Amygdala (tissue), 56 donors: ENCODE measurements around the gene CTSF.
"Not testable (repeated sequence)": the region's sequence is repeated elsewhere in the genome, so short reads cannot be mapped to it uniquely, and the experiment has no call there.

ENCODE experiments used
- DNase-seq, 56 donors: peaks; one replicate each; lab custom pipeline; 2025; lab: John Stamatoyannopoulos, UW

Gene CTSF

DNA sequence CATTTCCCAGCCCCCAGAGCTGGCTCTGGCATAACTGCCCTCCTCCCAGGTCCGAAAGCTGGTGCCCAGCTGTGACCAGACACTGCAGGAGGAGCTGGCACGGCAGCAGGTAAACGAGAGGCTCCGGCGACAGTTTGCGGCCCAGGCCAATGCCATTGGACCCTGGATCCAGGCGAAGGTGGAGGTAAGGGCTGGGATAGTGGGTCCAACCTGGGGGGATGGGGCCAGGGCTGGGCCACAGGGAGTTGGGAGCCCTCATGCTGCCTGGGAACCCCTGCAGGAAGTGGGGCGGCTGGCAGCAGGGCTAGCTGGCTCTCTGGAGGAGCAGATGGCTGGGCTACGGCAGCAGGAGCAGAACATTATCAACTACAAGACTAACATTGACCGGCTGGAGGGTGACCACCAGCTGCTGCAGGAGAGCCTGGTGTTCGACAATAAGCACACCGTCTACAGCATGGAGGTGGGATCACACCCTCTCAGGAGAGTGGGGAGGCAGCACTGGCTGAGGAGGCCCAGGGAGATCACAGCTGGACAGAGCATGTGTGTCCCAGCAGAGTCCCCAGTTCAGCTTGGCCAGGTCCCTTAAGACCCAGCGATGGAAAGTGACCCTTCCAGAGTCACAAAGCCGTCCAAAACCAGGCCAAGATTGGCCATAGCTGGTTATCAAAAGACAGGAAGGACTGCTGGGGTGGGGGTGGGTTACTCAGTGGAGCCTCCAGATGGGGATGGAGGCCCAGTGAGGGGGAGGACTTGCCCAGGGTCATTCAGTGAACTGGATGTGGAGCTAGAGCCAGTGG, 7.0 kb downstream of the CTSF start:
- no peak for DNase-seq

DNA sequence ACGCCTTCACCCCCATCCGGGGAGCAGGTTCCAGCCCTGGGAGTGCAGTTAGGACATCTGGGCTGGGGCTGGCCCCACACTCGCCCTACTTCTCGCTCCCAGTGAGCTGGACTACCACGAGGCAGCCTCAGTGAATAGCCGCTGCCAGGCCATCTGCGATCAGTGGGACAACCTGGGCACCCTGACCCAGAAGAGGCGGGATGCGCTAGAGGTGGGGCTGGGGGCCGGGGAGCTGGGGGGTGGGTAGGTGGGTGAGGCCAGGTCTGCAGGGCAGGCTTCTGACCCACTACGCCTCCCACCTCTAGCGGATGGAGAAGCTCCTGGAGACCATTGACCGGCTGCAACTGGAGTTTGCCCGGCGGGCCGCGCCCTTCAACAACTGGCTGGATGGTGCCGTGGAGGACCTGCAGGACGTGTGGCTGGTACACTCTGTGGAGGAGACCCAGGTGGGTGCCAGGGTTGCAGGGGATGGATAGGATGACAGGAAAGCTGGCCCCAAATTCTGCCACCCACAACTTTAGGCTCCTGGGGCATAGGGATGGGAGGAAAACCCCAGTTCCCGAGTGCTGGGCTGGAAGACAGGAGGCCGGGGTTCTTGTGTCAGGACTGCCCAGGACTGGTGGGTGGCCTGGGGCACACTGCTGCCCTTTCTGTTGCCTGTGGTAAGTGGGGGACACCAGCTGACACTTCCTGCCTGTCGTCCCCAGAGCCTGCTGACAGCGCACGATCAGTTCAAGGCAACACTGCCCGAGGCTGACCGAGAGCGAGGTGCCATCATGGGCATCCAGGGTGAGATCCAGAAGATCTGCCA, 8.3 kb downstream of the CTSF start:
- no peak for DNase-seq

DNA sequence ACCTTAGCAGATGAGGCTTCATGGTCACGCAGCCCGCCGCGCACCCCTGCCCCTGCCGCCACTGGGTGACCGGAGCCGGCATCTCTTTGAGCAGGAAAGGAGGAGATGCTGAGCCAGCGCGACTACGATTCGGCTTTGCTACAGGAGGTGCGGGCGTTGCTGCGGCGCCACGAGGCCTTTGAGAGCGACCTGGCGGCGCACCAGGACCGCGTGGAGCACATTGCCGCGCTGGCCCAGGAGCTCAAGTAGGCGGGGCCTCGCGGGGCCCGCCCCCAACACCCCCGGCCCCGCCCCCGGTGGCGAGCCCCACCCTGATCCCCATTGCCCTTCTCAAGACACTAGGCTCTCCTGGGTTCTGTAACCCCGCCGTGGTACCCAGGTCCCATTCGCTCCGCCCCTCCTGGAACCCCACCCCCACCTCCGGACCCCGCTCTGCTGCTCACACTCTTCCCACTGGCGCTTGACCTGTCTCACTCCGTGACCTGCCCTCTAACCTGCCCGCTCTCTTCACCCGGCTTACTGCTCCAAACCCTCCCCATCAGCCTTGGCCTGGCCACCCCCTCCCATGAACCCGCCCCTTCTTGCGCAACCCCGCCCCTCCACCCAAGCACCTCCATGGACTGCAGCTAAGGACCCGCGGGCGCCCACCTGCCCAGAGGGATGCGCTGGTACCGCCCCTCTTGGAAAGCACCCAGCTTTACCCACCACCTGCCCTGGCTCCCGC, 9.1 kb downstream of the CTSF start:
- peak in 4 of 56 donors; percentile 10 to 58 (median 30) for DNase-seq

DNA sequence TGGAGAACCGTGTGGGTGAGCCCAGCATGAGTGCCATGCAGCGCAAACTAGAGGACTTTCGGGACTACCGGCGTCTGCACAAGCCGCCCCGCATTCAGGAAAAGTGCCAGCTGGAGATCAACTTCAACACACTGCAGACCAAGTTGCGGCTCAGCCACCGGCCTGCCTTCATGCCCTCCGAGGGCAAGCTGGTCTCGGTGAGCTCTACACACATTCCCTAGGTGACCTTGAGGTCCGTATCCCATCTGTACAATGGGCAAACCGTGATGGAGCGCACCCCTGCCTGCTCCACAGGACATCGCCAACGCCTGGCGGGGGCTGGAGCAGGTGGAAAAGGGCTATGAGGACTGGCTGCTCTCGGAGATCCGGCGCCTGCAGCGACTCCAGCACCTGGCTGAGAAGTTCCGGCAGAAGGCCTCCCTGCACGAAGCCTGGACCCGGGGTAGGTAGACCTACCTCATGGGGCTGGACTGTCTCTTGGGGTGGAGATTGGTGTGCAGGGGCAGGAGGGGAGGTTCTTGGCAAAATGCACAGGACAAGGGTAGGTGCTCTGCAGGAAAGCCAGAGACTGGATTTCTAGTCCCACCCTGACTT, 10.6 kb downstream of the CTSF start:
- no peak for DNase-seq

DNA sequence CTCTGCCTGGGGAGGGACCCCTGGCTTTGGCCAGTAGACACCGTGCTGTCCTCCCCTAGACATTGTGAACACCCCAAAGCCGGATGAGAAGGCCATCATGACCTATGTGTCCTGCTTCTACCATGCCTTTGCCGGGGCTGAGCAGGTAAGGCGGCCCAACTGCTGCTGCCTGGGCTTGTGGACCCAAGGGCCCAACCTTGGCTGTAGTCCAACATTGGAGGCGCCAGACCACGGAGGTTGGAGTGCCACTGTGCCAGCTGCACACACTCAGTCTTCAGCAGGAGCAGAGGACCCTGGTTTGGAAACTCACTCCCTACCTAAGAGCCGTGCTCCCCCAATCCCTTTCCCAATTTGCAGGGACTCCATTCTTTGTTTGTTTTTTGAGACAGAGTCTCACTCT, 12.3 kb downstream of the CTSF start:
- DNase-seq: no peak

DNA sequence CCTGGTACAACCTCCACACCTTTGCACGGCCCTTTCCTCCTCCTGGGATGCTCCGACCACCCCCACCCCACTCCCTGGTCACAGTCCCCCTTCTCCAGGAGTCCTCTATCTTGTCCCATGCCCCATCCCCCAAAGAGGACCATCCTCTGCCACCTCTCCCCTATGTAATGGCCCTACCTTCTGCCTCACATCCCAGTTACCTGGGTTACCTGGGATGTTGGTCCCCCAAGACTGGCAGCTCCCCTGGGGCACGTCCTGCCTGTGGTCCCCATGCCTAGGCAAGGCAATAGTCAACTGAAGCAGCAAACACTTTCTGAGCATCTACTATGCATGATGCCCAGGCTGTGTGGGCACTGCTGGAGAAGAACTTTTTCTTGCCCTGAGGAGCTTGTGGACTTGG, 13.0 kb downstream of the CTSF start:
- no peak for DNase-seq

DNA sequence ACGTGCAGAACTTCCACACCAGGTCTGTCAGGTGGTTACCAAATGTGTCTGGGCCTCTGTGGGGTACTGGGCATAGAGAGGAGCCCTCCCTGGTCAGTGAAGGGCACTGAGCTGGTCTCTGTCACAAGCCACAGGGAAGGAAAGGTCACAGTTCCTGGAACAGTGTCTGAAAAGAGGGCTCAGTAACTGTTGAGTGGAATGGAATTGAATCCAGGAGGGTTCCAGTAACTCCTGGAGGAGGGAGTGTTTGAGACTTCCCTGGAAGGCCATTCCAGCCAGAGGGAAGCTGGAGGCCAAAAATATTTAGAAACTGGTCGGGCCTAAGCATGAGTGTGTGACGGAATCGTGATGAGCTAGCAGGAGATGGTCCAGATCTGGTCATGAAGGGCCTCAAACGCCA, 13.8 kb downstream of the CTSF start:
- no peak for DNase-seq

DNA sequence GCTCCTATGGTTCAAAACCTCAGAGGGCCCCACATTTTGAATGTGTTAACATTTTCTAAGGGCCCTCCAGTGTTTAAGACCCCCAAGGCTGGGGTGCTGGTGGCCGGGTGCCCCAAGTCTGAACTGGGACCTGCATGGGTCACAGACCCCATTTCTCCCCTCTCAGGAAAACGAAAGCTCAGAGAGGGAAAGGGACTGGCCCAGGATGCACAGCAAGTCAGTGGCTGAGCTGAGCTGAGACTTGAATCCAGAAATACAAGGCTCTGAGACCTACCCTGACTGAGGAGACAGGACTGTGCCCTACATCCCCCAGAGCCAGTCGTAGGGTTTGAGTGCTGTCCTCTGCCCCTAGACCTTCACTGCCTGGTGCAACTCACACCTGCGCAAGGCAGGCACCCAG, 17.5 kb downstream of the CTSF start:
- no peak for DNase-seq

DNA sequence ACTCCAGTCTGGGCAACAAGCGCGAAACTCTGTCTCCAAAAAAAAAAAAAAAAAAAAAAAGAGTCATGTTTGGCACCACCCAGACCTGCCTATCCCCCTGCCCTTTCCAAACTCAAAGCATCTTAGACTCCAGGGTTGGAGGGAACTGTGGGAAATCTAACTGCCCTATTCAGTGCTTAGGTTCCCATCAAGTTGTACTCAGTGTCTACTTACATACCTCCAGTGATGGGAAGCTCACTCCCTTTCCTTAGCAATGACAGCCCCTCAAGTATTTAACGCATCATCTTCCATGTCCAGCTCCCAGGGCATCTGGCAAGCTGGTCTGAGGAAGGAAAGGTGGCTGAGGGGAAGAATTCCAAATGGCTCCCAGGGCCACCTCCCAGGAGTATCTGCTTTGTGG, 18.7 kb downstream of the CTSF start:
- no peak for DNase-seq

DNA sequence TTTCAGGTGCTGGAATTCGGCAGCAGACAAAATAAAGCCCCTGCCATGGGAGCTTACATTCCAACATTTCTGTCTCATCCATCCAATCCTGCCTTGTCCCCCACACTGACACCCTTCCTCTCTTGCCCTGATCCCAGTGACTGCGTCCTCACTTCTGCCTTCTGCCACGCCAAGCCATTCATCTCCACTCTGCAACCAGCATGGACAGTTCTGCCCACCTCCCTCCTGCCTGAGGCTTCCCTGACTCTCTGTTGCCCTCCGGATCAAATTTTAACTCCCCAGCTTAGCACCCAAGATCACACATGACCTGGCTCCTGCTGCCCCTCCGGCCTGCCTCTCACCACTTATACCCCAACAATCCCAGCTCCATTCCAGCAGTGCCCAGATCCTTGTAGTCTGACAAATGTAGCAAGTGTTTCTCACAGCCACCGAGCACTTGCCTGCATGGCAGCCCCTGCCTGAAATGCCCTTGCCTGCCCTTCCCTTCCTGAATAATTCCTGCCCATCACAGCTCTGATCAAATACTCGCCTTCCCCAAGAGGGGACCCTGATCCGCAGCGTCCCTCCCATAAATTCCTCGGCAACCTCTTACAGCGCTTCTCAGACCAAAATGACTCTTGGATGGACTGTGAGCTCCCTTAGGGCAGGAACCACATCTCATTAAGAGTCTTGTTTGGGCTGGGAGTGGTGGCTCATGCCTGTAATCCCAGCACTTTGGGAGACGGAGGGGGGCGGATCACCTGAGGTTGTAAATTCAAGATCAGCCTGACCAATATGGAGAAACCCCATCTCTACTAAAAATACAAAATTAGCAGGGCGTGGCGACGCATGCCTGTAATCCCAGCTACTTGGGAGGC, 19.4 kb downstream of the CTSF start:
- DNase-seq: no peak

DNA sequence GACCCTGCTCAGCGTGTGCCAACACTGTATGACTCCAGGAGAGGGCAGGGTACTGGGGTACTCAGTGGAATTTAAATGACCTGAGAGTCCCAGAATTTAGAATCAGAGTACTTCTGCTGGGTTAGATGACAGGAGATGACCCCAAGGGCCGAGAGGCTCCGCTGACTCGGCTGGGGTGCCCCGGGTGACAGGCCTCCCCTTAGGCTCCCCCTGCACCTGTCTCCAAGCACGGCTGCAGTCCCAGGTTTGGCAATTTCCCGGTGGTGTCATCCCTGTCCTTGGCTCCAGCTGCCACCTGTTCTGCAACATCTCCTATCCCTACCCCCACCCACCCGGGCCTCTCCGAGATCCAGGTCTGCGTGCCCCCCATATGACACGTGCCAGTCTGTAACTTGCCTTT, 20.4 kb downstream of the CTSF start:
- no peak for DNase-seq

DNA sequence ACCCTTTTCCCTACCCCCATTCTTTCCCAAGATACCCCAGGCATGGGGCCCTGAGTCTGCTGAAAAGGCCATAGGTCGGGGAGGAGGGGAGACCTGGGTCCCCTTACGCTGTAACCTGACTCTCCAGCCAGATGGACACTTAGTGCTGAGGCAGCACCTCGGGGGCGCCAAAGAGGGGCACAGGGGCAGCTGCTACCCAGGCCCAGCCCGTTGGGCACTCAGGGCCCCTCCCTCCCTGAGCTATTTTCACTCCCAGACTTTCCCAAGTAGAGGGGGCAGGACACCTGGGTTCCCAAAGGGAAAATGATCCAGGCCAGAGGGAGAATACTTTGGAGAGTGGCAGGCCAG, 20.8 kb downstream of the CTSF start:
- no peak for DNase-seq

DNA sequence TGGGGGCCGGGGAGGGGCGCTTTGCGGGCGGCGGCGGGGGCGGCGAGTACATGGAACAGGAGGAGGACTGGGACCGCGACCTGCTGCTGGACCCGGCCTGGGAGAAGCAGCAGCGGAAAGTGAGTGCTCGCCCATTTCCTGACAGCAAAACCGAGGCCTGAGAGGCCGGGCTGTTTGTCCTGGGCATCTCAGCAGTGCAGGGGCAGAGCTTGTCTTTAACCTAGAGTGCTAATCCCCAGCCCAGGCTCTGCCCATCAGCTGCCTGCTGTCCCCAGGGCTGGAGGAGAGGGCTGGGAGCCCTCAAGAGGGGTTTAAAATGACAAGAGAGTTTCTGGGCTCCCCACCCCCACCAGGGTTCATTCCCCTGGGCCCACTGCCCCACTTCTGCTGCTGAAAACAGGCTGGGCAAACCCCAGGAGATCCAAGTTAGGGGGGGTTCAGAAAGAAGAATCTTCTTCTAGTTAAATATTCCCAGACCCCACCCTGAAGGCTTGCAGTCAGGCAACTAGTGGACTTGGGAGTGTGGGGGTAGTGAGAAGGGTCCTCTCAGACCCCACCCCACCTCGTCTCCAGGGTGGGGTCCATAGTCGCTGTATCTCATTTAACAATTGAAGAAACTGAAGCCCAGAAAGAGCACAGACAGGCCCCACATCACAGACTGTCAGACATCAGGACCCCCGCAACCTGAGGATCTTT, 21.3 kb downstream of the CTSF start:
- no peak for DNase-seq

DNA sequence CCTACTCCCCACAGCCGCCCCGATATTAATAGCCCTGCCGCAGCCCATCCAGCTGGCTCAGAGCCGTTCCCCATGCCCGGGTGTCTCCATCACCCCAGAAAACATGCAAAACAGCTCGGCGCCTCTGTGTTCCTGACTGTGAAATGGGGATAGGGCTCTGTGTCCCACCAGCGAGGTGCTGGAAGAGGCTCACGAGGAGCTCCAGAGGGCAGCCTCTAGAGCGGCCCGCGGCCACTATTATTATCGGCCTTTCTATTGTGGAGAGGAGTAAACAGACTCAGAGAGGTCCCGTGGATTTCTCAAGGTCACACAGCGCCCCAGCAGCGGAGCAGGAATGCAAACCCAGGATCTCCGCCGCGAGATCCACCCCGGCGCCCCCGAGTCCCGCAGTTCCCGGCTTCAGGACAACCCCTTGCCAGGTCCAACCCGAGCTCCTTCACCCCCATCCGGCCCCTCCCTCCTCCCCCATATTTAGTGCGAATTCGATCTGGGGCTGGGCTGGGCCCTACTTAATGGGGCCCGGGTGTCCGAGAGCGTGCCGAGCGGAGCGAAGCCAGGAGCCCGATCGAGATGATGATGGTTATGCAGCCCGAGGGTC, 21.9 kb downstream of the CTSF start, which contains the start of gene ACTN3:
Gene ACTN3 (plus strand): TSS at position 536 of the 598 bp plus-strand sequence. CDS start 35 bp downstream, at position 571.
- no peak for DNase-seq

DNA sequence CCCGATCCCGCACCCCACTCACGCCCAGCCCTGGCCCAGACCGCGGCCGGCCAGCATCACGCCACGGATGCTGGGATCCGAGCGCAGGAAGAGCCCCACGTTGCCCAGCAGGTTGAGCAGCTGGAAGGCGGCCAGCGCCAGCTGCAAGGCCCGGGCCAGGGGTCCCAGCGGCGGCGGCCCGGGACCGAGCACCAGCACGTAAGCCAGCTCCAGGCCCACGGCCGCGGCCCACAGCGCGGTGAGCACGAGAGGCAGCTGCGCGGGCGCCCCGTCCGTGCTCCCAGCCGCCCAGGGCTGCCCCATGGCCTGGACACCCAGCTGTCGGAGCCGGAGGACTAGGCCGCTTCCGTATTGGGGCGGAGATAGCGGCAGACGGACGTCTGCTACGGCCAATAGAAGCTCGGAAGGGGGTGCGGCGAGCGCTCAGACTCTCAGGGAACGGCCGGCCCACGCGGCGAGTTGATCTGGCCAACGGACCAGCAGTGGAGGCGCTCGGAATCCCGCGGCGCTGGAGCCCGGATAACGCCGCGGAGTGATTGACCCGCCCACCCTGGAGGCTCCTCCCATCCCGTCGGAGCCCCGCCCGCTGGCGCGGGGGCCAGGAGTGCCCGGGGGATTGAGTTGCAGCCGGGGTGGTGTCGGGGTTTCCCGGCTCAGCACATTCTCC, 22.6 kb downstream of the CTSF start, which contains the start of gene ZDHHC24:
Gene ZDHHC24 (minus strand): TSS at position 348 of the 667 bp plus-strand sequence. CDS start 45 bp downstream, at position 303.
- DNase-seq: peak; percentile 54 to 98 (median 92)

DNA sequence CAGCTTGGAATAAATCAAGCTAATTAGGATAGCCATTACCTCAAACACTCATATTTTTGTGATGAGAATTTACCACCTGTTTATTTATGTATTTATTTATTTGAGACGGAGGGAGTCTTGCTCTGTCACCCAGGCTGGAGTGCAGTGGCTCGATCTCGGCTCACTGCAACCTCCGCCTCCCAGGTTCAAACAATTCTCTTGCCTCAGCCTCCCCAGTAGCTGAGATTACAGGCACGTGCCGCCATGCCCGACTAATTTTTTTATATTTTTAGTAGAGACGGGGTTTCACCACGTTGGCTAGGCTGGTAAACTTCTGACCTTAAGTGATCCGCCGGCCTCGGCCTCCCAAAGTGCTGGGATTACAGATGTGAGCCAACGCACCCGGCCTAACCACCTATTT, 23.5 kb downstream of the CTSF start:
- not testable (repeated sequence) for DNase-seq

DNA sequence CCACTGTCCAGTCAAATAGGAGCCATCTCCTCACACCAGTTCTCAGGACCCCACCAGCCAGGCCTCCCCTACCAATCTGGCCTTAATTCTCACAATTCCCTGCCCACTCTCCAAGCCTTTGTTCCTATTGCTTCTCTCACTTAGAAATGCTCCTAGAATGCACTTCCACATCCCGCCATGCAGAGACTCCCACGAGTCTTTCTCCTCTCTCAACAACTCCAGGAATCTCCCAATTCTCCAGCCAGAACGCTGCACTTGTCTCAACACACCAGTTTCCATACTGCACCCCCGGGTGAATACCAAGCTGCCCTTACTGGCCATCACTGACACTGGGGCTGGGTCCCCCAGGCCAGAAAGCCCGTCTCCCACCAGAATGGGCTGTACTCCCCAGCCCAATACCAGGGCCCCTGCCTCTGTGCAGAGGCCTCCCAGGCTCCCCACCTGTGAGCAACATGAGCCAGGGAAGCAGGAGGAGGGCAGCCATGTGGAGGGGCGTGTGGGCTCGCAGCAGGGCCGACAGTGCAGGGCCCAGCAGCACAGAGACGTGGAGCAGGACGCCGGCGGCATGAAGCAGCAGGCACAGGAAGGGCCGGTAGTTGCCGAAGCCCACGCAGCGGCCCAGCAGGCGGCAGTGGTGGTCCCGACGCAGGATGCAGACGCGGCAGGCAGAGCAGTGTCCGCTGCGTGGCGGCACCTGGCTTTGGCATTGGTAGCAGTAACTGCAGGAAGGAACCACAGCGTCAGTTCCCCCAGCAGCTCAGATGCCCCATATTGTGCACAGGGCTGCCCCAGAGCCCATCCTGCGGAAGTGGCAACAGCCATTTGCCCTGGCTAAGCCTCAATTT, 24.9 kb downstream of the CTSF start:
- DNase-seq: peak in 18 of 56 donors; percentile 6 to 50 (median 18)
